OCI-LY1 (cell line): ENCODE results near the gene FFAR4.

Source experiments
- EZH2 ChIP-seq: fragments of 200-600 bp; sonication (generic), shearing (Covaris generic); IDR thresholded peaks from 2 replicates; pipeline ENCODE4 v1.8.0; 2017; ENCODE audit warnings: borderline replicate concordance, mixed run types, mild to moderate bottlenecking, antibody characterized with exemption, low read length, moderate library complexity, mixed read lengths
- TF ChIP-seq, protein P1 (sequence below): fragments of 200-600 bp; sonication (generic), shearing (Covaris generic); IDR thresholded peaks from 2 replicates; pipeline ENCODE4 v1.5.1; 2017; ENCODE audit warnings: mild to moderate bottlenecking, antibody characterized with exemption, low read length, moderate library complexity, mixed read lengths

- TF ChIP-seq, protein P1, sequence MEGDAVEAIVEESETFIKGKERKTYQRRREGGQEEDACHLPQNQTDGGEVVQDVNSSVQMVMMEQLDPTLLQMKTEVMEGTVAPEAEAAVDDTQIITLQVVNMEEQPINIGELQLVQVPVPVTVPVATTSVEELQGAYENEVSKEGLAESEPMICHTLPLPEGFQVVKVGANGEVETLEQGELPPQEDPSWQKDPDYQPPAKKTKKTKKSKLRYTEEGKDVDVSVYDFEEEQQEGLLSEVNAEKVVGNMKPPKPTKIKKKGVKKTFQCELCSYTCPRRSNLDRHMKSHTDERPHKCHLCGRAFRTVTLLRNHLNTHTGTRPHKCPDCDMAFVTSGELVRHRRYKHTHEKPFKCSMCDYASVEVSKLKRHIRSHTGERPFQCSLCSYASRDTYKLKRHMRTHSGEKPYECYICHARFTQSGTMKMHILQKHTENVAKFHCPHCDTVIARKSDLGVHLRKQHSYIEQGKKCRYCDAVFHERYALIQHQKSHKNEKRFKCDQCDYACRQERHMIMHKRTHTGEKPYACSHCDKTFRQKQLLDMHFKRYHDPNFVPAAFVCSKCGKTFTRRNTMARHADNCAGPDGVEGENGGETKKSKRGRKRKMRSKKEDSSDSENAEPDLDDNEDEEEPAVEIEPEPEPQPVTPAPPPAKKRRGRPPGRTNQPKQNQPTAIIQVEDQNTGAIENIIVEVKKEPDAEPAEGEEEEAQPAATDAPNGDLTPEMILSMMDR, result no peak
- no peak for TF ChIP-seq EZH2
Measured at GRCh38 chr10:93580828-93581227, 14.4 kb downstream of the FFAR4 start.
